ENCODE data around the gene PIR. TPM values are rescaled to one million over a fixed set of nuclear protein-coding genes. Genes with fewer than 3 reads are reported as not detected.

The PIR gene
- total RNA-seq, 1 donor from 2014 or later, result 21.8 TPM

DNA sequence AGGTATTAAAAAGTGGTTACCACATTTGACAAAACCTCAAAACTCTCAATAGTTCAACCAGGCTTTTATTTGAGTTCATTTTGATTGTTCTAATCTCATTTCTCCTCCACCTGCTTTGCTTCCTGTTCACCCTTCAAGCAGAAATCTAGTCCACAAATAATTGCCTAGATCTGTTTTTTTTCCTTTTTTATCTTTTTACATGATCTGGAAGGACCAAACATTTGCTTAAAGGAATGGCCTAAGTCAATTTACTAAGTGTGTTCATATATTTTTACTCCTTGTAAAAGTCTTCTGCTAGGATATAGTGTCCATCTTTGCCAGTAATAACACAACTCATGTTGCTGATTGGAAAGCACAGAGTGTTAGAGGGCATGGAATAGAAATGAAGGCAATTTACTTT lies 82.7 kb downstream of the PIR start:
- no peak overlapping the region for H3K4me3 Mint-ChIP-seq (ENCODE audit: unreplicated experiment)
- H3K27ac Mint-ChIP-seq (ENCODE audit: unreplicated experiment), result no peak overlapping the region
- no peak for DNase-seq (ENCODE audit: extremely low spot score, unreplicated experiment)
- H3K9me3 Mint-ChIP-seq (ENCODE audit: unreplicated experiment), result no peaks in the 10 kb centered on the region
- peaks cover 3% of the 10 kb centered on the region for H3K4me1 Mint-ChIP-seq (ENCODE audit: unreplicated experiment)
- no peaks in the 10 kb centered on the region for H3K27me3 Mint-ChIP-seq (ENCODE audit: unreplicated experiment)
- no peaks in the 10 kb centered on the region for H3K36me3 Mint-ChIP-seq (ENCODE audit: unreplicated experiment)
- TF ChIP-seq, protein P1, sequence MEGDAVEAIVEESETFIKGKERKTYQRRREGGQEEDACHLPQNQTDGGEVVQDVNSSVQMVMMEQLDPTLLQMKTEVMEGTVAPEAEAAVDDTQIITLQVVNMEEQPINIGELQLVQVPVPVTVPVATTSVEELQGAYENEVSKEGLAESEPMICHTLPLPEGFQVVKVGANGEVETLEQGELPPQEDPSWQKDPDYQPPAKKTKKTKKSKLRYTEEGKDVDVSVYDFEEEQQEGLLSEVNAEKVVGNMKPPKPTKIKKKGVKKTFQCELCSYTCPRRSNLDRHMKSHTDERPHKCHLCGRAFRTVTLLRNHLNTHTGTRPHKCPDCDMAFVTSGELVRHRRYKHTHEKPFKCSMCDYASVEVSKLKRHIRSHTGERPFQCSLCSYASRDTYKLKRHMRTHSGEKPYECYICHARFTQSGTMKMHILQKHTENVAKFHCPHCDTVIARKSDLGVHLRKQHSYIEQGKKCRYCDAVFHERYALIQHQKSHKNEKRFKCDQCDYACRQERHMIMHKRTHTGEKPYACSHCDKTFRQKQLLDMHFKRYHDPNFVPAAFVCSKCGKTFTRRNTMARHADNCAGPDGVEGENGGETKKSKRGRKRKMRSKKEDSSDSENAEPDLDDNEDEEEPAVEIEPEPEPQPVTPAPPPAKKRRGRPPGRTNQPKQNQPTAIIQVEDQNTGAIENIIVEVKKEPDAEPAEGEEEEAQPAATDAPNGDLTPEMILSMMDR (IDR thresholded peaks at IDR 0.05), result no peak

DNA sequence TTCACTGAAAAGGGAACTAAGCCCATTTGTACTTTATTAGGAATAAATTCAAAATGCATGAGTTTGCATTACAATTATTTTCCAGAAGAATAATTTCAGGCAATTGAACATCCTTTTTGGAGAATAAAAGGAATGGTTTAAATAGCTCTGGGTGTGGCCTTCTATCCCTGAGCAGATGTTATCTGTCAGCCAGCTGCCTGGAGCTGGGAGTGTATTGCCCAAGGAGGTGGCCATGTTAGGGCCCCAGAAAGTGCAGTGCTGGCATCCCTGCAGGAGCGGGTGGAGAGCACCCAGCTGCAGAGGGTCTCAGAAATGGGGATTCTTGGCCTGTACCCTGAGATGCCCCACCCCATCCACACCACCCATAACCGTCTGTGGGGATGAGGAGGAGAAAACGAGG lies 87.3 kb downstream of the PIR start:
- Mint-ChIP-seq H3K27me3 (ENCODE audit: unreplicated experiment) (no peaks in the 10 kb centered on the region), H3K9me3 (ENCODE audit: unreplicated experiment) (no peaks in the 10 kb centered on the region), H3K36me3 (ENCODE audit: unreplicated experiment) (no peaks in the 10 kb centered on the region), H3K4me1 (ENCODE audit: unreplicated experiment) (peaks cover 8% of the 10 kb centered on the region), H3K27ac (ENCODE audit: unreplicated experiment) (no peak overlapping the region), H3K4me3 (ENCODE audit: unreplicated experiment) (no peak overlapping the region)
- DNase-seq (ENCODE audit: extremely low spot score, unreplicated experiment), result no peak
- TF ChIP-seq, protein P1 (IDR thresholded peaks at IDR 0.05), result no peak

DNA sequence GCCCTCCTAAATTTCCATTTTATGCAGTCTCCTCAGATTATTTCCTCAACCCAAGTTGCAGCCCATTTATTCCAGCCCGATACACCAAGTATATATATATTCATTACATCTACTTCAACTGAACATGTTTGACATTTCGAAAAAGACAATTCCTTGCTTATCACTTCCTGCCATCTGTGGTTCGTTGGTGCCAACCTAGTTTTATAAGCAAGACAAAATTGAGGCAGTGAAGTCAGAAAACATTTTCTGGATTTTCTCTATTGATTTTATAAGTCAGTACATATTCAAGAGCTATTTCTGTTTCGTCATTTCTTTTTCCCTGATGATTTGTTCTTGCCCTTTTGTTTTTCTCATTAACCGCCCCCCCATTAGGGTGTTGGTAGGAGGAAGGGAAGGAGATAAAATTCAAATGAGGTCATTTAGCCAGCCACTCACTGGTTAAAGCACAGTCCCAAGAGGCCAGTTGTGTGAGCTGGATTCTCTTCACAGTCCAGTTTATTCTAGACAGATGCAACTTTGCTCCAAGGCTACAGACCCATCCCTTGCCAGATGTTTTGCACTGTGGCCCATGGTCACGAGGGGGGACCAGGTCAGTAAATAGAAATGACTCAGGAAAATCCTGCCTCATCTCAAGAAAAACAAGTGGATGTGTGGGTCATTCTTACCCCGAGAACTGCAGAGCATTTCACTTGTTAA lies 88.6 kb downstream of the PIR start:
- Mint-ChIP-seq H3K36me3 (ENCODE audit: unreplicated experiment) (no peaks in the 10 kb centered on the region), H3K4me3 (ENCODE audit: unreplicated experiment) (no peak overlapping the region), H3K9me3 (ENCODE audit: unreplicated experiment) (no peaks in the 10 kb centered on the region), H3K27ac (ENCODE audit: unreplicated experiment) (no peak overlapping the region), H3K27me3 (ENCODE audit: unreplicated experiment) (no peaks in the 10 kb centered on the region), H3K4me1 (ENCODE audit: unreplicated experiment) (peaks cover 7% of the 10 kb centered on the region)
- DNase-seq (ENCODE audit: extremely low spot score, unreplicated experiment), result no peak
- TF ChIP-seq, protein P1 (IDR thresholded peaks at IDR 0.05), result no peak

DNA sequence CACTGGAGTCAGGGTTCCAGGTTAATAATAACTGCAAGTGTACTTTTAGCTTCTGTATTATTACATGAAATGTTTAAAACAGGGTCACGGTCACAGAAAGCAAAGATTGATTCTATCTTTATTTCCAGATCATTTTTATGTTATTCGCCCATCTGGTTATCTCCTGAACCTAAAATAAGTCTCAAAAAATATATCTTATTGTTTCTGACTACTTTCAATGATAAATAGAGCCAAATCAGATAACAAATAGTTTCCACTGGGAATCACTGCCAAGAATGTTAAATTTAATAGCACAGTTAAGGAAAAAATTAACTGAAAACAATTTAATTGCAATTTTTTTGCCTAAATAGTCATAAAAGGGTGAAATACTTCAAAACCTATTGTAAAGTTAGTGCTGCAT lies 91.8 kb downstream of the PIR start:
- Mint-ChIP-seq H3K27me3 (ENCODE audit: unreplicated experiment) (no peaks in the 10 kb centered on the region), H3K4me3 (ENCODE audit: unreplicated experiment) (no peak overlapping the region), H3K4me1 (ENCODE audit: unreplicated experiment) (peaks cover 7% of the 10 kb centered on the region), H3K27ac (ENCODE audit: unreplicated experiment) (no peak overlapping the region), H3K9me3 (ENCODE audit: unreplicated experiment) (no peaks in the 10 kb centered on the region), H3K36me3 (ENCODE audit: unreplicated experiment) (peaks cover 1% of the 10 kb centered on the region)
- TF ChIP-seq, protein P1 (IDR thresholded peaks at IDR 0.05), result no peak
- DNase-seq (ENCODE audit: extremely low spot score, unreplicated experiment), result no peak

DNA sequence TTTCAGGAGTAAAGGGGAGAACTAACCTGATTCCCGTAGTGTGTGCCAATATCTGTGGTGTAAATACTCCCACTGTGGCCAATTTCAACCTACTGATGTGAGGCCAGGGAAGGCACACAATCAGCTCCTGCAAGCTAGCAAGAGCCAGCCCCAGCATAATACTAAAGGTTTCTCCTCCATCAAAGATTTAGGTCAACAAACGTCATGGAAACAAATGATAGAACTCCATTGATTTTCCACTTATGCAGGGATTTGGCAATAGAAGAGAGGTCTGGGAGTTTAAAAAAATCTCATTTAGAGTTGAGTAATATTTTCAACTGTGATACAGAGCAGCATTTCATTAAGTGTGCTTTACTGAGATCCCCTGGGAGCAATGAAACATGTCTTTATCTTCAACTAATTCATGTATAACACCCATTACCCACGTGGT lies 93.2 kb downstream of the PIR start:
- TF ChIP-seq, protein P1 (IDR thresholded peaks at IDR 0.05), result no peak
- no peak for DNase-seq (ENCODE audit: extremely low spot score, unreplicated experiment)
- Mint-ChIP-seq H3K9me3 (ENCODE audit: unreplicated experiment) (no peaks in the 10 kb centered on the region), H3K27ac (ENCODE audit: unreplicated experiment) (no peak overlapping the region), H3K27me3 (ENCODE audit: unreplicated experiment) (no peaks in the 10 kb centered on the region), H3K36me3 (ENCODE audit: unreplicated experiment) (peaks cover 6% of the 10 kb centered on the region), H3K4me1 (ENCODE audit: unreplicated experiment) (peaks cover 7% of the 10 kb centered on the region), H3K4me3 (ENCODE audit: unreplicated experiment) (no peak overlapping the region)
